Cardiac muscle cell (in vitro differentiated cells and primary cell): ENCODE results near the gene CLASP1. TPM values are rescaled to one million over a fixed set of nuclear protein-coding genes. Genes with fewer than 3 reads are reported as not detected.
A peak's percentile ranks its signal among the peaks of the same experiment; 100 is the strongest.

Experiments
- DNase-seq, 2 donors: peaks; one replicate each; pipeline versions ENCODE4 v3.0.0 to v3.0.0-alpha.2; 2010 to 2017; ENCODE audit warnings: low read depth in 1 of 2, low spot score in 1 of 2
- H3K27ac ChIP-seq: fragments of 200-600 bp; sonication (generic); 2 replicates; pipeline ENCODE4 v1.5.1; 2016
- H3K27me3 ChIP-seq: fragments of 200-600 bp; sonication (generic); 2 replicates; pipeline ENCODE4 v1.6.0; 2016; ENCODE audit warnings: control low read depth
- H3K36me3 ChIP-seq: fragments of 200-600 bp; sonication (generic); 2 replicates; pipeline ENCODE4 v1.5.1; 2016; ENCODE audit warnings: control low read depth
- H3K4me1 ChIP-seq: fragments of 200-600 bp; sonication (generic); 2 replicates; pipeline ENCODE4 v1.8.1; 2017; ENCODE audit warnings: low read depth, mild to moderate bottlenecking, mixed run types
- H3K4me3 ChIP-seq: fragments of 200-600 bp; sonication (generic); 2 replicates; pipeline ENCODE4 v1.5.1; 2016; ENCODE audit warnings: mild to moderate bottlenecking
- H3K9me3 ChIP-seq: fragments of 200-600 bp; sonication (generic); 2 replicates; pipeline ENCODE4 v1.5.1; 2017; ENCODE audit warnings: low read depth, mild to moderate bottlenecking, control low read depth
- CTCF ChIP-seq: IDR thresholded peaks from 2 replicates; pipeline ENCODE4 v1.5.1; 2012; ENCODE audit warnings: low read depth, mild to moderate bottlenecking, low read length
- polyA plus RNA-seq: library from polyadenylated mRNA; unstranded; fragments of >200 nt; fragmentation: Nextera tagmentation; extraction: Ambion mirVana; gene quantifications from 2 replicates; pipeline ENCODE4 v1.2.1, GENCODE V29; 2016
- total RNA-seq: library from RNA; depleted of rRNA; stranded (reverse); fragments of >200 nt; gene quantifications from 2 replicates; pipeline ENCODE4 v1.2.3, GENCODE V29; 2016

CLASP1 gene
- total and polyA plus RNA-seq, 2 experiments from 2014 or later: 24.8 to 53.0 TPM

- no peaks in the 10 kb centered on the region for H3K36me3 ChIP-seq
- no peak overlapping the region for H3K4me3 ChIP-seq
- TF ChIP-seq CTCF: no peak
- H3K9me3 ChIP-seq: no peaks in the 10 kb centered on the region
- no peak for DNase-seq
- no peak overlapping the region for H3K27ac ChIP-seq
- H3K4me1 ChIP-seq: peaks cover 18% of the 10 kb centered on the region
- H3K27me3 ChIP-seq: no peaks in the 10 kb centered on the region
Measured at GRCh38 chr2:121510857-121511256, 138.4 kb downstream of the CLASP1 start.

GRCh38 chr2:121506621-121507020, 142.6 kb downstream of the CLASP1 start:
- H3K36me3 ChIP-seq: peaks cover 12% of the 10 kb centered on the region
- H3K4me1 ChIP-seq: no peaks in the 10 kb centered on the region
- H3K27ac ChIP-seq: no peak overlapping the region
- no peak for TF ChIP-seq CTCF
- no peak for DNase-seq
- no peak overlapping the region for H3K4me3 ChIP-seq
- H3K9me3 ChIP-seq: no peaks in the 10 kb centered on the region
- no peaks in the 10 kb centered on the region for H3K27me3 ChIP-seq

GRCh38 chr2:121505986-121506586, 143.2 kb downstream of the CLASP1 start:
- no peaks in the 10 kb centered on the region for H3K9me3 ChIP-seq
- DNase-seq: no peak
- peaks cover 12% of the 10 kb centered on the region for H3K36me3 ChIP-seq
- no peak for TF ChIP-seq CTCF
- no peak overlapping the region for H3K27ac ChIP-seq
- no peak overlapping the region for H3K4me3 ChIP-seq
- no peaks in the 10 kb centered on the region for H3K27me3 ChIP-seq
- H3K4me1 ChIP-seq: no peaks in the 10 kb centered on the region

- Histone ChIP-seq H3K27me3 (no peaks in the 10 kb centered on the region), H3K4me1 (no peaks in the 10 kb centered on the region), H3K27ac (no peak overlapping the region), H3K4me3 (no peak overlapping the region), H3K36me3 (peaks cover 12% of the 10 kb centered on the region), H3K9me3 (no peaks in the 10 kb centered on the region)
- no peak for TF ChIP-seq CTCF
- peak in 1 of 2 donors; percentile 43 for DNase-seq
Measured at GRCh38 chr2:121505005-121505404, 144.3 kb downstream of the CLASP1 start.

- no peak for DNase-seq
- peaks cover 12% of the 10 kb centered on the region for H3K36me3 ChIP-seq
Measured at GRCh38 chr2:121504316-121504715, 144.9 kb downstream of the CLASP1 start.

More at GRCh38 chr2:121504316-121504715, 144.9 kb downstream of the CLASP1 start:
- Histone ChIP-seq H3K4me3 (no peak overlapping the region), H3K27me3 (no peaks in the 10 kb centered on the region), H3K27ac (no peak overlapping the region), H3K4me1 (no peaks in the 10 kb centered on the region), H3K9me3 (no peaks in the 10 kb centered on the region)
- no peak for TF ChIP-seq CTCF
